ENCODE data around the gene CCNB2. TPM values are rescaled to one million over a fixed set of nuclear protein-coding genes. Genes with fewer than 3 reads are reported as not detected.

The CCNB2 gene
- total and polyA plus RNA-seq, 7 donors, result 0.12 to 0.25 (median 0.17) TPM; not detected in 2

DNA sequence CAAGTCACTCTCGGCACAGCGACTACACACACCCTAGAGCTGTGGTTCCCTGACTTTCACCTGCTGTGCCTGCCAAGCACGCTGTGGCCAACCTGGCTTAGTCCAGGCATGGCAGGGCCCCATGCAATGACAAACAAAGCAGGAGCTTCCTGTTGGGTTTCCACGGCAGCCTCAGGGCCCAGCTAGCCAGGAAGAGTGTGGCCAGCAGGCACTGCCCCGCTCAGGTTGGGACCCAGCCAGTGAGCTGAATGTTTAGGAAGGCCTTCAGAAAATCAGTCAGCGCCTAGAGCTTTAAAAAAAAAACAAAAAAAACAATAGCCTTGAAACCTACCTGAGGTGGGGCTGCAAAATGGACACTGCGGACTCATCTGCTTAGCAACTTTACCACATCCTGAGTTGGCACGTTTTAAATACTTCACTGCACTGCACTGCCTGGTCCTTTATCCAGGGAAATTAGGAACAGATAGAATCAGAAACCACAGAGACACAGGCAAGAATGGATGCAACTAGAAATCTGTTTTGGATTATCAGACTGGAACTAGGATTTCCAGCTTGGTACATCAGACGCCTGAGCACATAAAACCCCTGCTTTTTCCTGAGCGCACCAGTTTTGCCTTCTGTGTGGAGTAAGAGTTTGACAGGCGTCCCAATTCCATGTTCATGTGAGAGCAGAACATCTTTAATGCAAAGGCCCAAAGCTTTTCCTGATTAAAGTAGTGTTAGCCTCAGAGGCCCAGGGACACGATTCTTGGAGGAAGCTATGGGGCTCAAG, 65.5 kb downstream of the CCNB2 start:
- TF ChIP-seq, protein P1, sequence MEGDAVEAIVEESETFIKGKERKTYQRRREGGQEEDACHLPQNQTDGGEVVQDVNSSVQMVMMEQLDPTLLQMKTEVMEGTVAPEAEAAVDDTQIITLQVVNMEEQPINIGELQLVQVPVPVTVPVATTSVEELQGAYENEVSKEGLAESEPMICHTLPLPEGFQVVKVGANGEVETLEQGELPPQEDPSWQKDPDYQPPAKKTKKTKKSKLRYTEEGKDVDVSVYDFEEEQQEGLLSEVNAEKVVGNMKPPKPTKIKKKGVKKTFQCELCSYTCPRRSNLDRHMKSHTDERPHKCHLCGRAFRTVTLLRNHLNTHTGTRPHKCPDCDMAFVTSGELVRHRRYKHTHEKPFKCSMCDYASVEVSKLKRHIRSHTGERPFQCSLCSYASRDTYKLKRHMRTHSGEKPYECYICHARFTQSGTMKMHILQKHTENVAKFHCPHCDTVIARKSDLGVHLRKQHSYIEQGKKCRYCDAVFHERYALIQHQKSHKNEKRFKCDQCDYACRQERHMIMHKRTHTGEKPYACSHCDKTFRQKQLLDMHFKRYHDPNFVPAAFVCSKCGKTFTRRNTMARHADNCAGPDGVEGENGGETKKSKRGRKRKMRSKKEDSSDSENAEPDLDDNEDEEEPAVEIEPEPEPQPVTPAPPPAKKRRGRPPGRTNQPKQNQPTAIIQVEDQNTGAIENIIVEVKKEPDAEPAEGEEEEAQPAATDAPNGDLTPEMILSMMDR (IDR thresholded peaks at IDR 0.05), result no peak
- intact Hi-C loops (cut with DNase I), result loop anchor here (10.0 kb wide), 2 partner anchors 186 to 324 kb away; partner anchors contain the start of gene RNF111 (in 1 of the 2)
- WGBS, 3 donors, result 66 to 70% (median 68%) methylated on average over 12 of the region's 12 CpGs
- H3K9me3 ChIP-seq, result no peaks in the 10 kb centered on the region
- DNase-seq, result peak; percentile 58
- H3K4me1 ChIP-seq, result peaks cover under 1% of the 10 kb centered on the region
- H3K27ac ChIP-seq, result peak overlapping the region; percentile 47
- H3K27me3 ChIP-seq (ENCODE audit: insufficient read depth in 3 of 3, low read length in 2 of 3), result no peaks in the 10 kb centered on the region
- H3K4me3 ChIP-seq, result no peak overlapping the region
- peaks cover 0 to 25% of the 10 kb centered on the region in 2 donors for H3K36me3 ChIP-seq (ENCODE audit: insufficient read depth in 1 of 2, low read depth in 1 of 2)
- ATAC-seq, result peak; percentile 57 to 79 (median 70)

DNA sequence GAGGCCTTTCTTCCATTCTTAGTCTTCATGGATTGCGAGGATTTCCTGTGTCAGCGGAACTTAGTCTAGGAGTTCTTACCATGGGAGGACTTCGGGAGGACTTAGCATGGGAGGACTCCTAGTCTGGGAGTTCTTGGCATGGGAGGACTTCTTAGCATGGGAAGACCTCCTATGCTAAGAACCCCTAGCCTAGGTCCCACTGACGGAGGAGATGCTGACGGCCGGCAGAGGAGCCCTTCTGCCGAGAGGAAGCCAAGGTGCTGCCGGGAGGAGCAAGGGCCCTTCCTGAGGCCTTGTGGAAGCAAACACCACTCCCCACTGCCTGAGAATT, 66.1 kb downstream of the CCNB2 start:
- ATAC-seq, result no peak
- Histone ChIP-seq H3K36me3 (ENCODE audit: insufficient read depth in 1 of 2, low read depth in 1 of 2) (peaks cover 0 to 25% of the 10 kb centered on the region in 2 donors), H3K27me3 (ENCODE audit: insufficient read depth in 3 of 3, low read length in 2 of 3) (no peaks in the 10 kb centered on the region), H3K27ac (no peak overlapping the region), H3K9me3 (no peaks in the 10 kb centered on the region), H3K4me1 (peaks cover 6% of the 10 kb centered on the region), H3K4me3 (no peak overlapping the region)
- DNase-seq, result no peak
- intact Hi-C loops (cut with DNase I), result loop anchor here (10.0 kb wide), 2 partner anchors 186 to 324 kb away; partner anchors contain the start of gene RNF111 (in 1 of the 2)
- 93 to 95% (median 94%) methylated on average over 8 of the region's 8 CpGs for WGBS, 3 donors
- TF ChIP-seq, protein P1 (IDR thresholded peaks at IDR 0.05), result no peak

GRCh38 chr15:59172289-59172901, 67.4 kb downstream of the CCNB2 start:
- peaks cover 0 to 30% of the 10 kb centered on the region in 2 donors for H3K36me3 ChIP-seq (ENCODE audit: insufficient read depth in 1 of 2, low read depth in 1 of 2)
- no peak overlapping the region for H3K27ac ChIP-seq
- TF ChIP-seq, protein P1 (IDR thresholded peaks at IDR 0.05), result no peak
- intact Hi-C loops (cut with DNase I), result loop anchor here (10.0 kb wide), 2 partner anchors 188 to 322 kb away; partner anchors contain the start of gene RNF111 (in 1 of the 2)
- 96 to 99% (median 97%) methylated on average over 7 of the region's 7 CpGs for WGBS, 3 donors
- no peak for ATAC-seq
- H3K27me3 ChIP-seq (ENCODE audit: insufficient read depth in 3 of 3, low read length in 2 of 3), result no peaks in the 10 kb centered on the region
- no peaks in the 10 kb centered on the region for H3K9me3 ChIP-seq
- no peak for DNase-seq
- no peak overlapping the region for H3K4me3 ChIP-seq
- H3K4me1 ChIP-seq, result peaks cover 6% of the 10 kb centered on the region

DNA sequence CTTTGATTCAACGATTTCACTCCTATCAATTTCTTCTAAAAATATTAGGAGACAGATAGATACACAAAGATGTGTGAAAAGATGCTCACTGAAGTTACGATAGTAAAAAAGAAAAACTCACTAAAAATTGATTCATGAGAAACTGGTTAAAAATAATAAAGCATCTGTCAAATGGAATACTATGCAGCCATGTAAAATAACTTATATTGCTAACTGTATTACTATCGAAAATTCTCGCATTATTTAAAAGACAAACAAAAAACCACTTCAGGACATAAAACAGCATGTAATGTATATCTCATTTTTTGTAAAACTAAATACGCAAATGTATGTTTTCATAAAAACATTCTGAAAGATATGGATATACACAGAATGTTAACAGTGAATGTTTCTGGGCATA, 68.2 kb downstream of the CCNB2 start:
- intact Hi-C loops (cut with DNase I), result loop anchor here (10.0 kb wide), 2 partner anchors 188 to 322 kb away; partner anchors contain the start of gene RNF111 (in 1 of the 2)

More for the DNA sequence above, 68.2 kb downstream of the CCNB2 start:
- Histone ChIP-seq H3K4me1 (peaks cover 6% of the 10 kb centered on the region), H3K36me3 (ENCODE audit: insufficient read depth in 1 of 2, low read depth in 1 of 2) (peaks cover 0 to 36% of the 10 kb centered on the region in 2 donors), H3K9me3 (no peaks in the 10 kb centered on the region), H3K27me3 (ENCODE audit: insufficient read depth in 3 of 3, low read length in 2 of 3) (no peaks in the 10 kb centered on the region), H3K27ac (no peak overlapping the region), H3K4me3 (no peak overlapping the region)
- ATAC-seq (no peak), DNase-seq (no peak)
- TF ChIP-seq, protein P1 (IDR thresholded peaks at IDR 0.05), result no peak
- 98 to 99% (median 99%) methylated on average over 5 of the region's 5 CpGs for WGBS, 3 donors
